T-helper 2 cell treated with Interferon-gamma antibody and Interleukin-4, amounts not matched to agents 100 ng/mL and 5 ng/mL, for 36 hours (primary cell): Measurements from ENCODE around the gene GET3. TPM values are rescaled to one million over a fixed set of nuclear protein-coding genes. Genes with fewer than 3 reads are reported as not detected.

Experiments used
- intact Hi-C: fragments of 100-400 bp; cut with micrococcal nuclease; formaldehyde crosslinking; loops from one replicate; pipeline ENCODE4 v1.15.1; 2023
- total RNA-seq: library from RNA; stranded (reverse); gene quantifications from 2 replicates; pipeline ENCODE4 v1.2.3, GENCODE V29; 2022

The GET3 gene
- total RNA-seq, 1 donor from 2014 or later: 68.5 TPM

GRCh38 chr19:12749938-12750521 lies 12.7 kb downstream of the GET3 start:
- intact Hi-C loops: no loop called here

GRCh38 chr19:12750851-12751250 lies 13.6 kb downstream of the GET3 start:
- intact Hi-C loops: no loop called here

- intact Hi-C loops: no loop called here
These were observed 14.3 kb downstream of the GET3 start, which contains the start of gene BEST2 for GRCh38 chr19:12751635-12752034. Gene BEST2, plus strand, starts transcription at chr19:12751791. Its CDS starts 802 bp downstream, at chr19:12752593.

- intact Hi-C loops: no loop called here
These were observed 14.9 kb downstream of the GET3 start for GRCh38 chr19:12752056-12752781.

GRCh38 chr19:12754465-12755196 lies 17.3 kb downstream of the GET3 start:
- intact Hi-C loops: no loop called here

GRCh38 chr19:12756150-12756883 lies 19.0 kb downstream of the GET3 start:
- intact Hi-C loops: loop anchor here (2.0 kb wide), 1 partner anchor 22 kb away; the partner anchor contains the start of gene TRIR

GRCh38 chr19:12757544-12758274 lies 20.4 kb downstream of the GET3 start:
- intact Hi-C loops: loop anchor here (1.0 to 2.0 kb wide), 3 partner anchors 23 to 193 kb away; partner anchors contain the start of gene TRIR

- intact Hi-C loops: loop anchor here (1.0 to 10.0 kb wide), 2 partner anchors 37 to 175 kb away; partner anchors contain the start of genes CALR and FARSA
These were observed 22.4 kb downstream of the GET3 start for GRCh38 chr19:12759686-12760085.

- intact Hi-C loops: loop anchor here (10.0 kb wide), 1 partner anchor 172 kb away; the partner anchor contains the start of genes CALR and FARSA
These were observed 25.8 kb downstream of the GET3 start for GRCh38 chr19:12763100-12763499.

- intact Hi-C loops: loop anchor here (10.0 kb wide), 1 partner anchor 170 kb away; the partner anchor contains the start of genes CALR and FARSA
These were observed 27.4 kb downstream of the GET3 start for GRCh38 chr19:12764698-12765097.

GRCh38 chr19:12766051-12766521 lies 28.8 kb downstream of the GET3 start:
- intact Hi-C loops: loop anchor here (1.0 to 10.0 kb wide), 3 partner anchors 30 to 169 kb away; partner anchors contain the start of genes CALR and FARSA

- intact Hi-C loops: loop anchor here (10.0 kb wide), 1 partner anchor 168 kb away; the partner anchor contains the start of genes CALR and FARSA
These were observed 29.9 kb downstream of the GET3 start for GRCh38 chr19:12767150-12767549.

GRCh38 chr19:12767666-12768065 lies 30.4 kb downstream of the GET3 start:
- intact Hi-C loops: loop anchor here (10.0 kb wide), 1 partner anchor 167 kb away; the partner anchor contains the start of genes CALR and FARSA

GRCh38 chr19:12769689-12770088 lies 32.4 kb downstream of the GET3 start:
- intact Hi-C loops: loop anchor here (10.0 kb wide), 1 partner anchor 165 kb away; the partner anchor contains the start of genes CALR and FARSA

GRCh38 chr19:12770922-12771321 lies 33.6 kb downstream of the GET3 start:
- intact Hi-C loops: no loop called here

- intact Hi-C loops: no loop called here
These were observed 35.0 kb downstream of the GET3 start for GRCh38 chr19:12772323-12772722.

- intact Hi-C loops: no loop called here
These were observed 36.3 kb downstream of the GET3 start for GRCh38 chr19:12773571-12773970.

GRCh38 chr19:12774588-12775555 lies 37.6 kb downstream of the GET3 start, which contains the start of gene HOOK2:
Gene HOOK2, minus strand, starts transcription at chr19:12775552. Its CDS starts 103 bp downstream, at chr19:12775449.
- intact Hi-C loops: loop anchor here (1.0 kb wide), 1 partner anchor 38 kb away; the partner anchor contains the start of gene GET3
